Measurements from ENCODE around the gene TUT4.

The TUT4 gene

DNA sequence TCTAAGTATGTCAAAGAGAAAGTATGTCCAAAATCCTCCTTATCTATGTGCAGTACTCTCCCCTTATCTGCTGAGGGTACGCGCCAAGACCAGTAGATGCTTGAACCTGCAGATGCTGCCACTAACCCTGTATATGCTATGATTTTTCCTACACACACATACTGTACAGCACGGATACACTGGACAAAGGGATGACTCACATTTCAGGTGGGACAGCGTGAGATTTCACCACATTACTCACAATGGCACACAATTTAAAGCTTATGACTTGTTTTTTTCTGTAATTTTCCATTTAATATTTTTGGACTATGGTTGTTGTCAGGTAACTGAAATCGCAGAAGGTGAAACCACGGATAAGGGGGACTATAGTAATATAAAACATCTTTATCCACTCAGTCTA is 152.8 kb downstream of the TUT4 start:
- DNase-seq, result no peak

DNA sequence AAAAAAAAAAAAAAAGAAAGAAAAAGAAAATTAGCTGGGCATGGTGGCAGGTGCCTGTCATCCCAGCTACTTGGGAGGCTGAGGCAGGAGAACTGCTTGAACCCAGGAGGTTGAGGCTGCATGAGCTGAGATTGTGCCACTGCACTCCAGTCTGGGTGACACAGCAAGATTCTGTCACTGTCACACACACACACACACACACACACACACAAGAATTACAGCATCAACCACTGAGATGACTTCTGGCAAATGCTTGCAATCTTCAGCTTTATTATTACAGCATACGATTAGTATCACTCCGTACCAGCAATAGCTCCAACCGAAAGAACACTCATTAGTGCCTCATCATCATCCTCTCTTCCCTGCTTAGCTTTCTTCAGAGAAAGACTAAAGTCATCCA is 153.3 kb downstream of the TUT4 start:
- no peak for DNase-seq

DNA sequence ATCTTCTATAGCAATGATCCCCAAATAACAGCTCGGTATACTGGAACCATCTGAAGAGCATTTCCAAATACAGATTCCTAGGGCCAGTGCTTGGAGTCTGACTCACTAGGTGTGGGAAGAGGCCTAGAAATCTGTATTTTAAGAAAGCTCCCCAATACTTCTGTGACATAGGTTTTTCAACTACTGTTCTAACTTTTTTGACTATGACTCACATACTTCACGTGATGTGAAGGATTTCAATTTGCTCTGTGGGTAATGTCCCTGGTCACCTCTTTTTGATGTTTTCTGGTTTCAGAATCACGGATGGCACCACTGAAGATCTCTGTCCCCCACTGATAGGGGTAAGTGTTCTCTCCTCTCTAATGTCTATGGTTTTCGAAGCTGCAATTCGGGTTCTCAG is 159.7 kb downstream of the TUT4 start:
- no peak for DNase-seq

DNA sequence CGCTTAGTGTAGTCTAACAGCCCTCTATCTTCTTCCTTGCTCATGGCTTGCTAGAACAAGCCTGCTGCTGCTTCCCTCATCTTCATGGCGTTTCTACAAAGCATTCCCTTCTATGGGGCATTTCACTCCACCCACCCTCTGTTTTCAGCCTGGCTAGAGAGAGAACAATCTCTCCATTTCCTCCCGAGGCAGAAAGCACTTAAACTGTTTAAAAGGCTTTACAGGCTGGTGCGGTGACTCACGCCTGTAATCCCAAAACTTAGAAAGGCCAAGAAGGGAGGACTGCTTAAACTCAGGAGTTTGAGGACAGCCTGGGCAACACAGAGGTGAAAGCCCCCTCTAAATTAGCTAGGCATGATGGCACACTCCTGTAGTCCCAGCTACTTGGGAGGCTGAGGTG is 166.4 kb downstream of the TUT4 start:
- no peak for DNase-seq

DNA sequence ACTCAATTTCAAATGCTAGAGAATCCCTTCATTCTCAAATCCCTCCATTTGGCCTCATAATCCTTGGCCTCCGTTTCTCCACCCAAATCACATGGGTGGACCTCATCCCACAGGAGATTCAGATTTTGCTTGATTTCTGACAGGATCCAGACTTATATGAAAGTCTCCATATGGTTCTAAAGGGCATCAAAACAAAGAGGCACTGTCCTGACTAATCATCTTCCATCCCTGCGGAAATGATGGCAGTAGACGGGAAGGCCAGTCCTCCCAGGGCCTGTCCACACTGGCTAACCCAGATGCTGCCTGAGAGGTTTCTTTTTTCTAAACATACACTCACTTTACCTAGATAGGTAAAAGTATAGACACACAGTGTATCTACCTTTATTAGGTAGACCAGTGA is 167.5 kb downstream of the TUT4 start:
- DNase-seq, result no peak
